PFSK-1 (cell line): ENCODE results near the gene CEP170B.

Source experiments
- POLR2AphosphoS5 ChIP-seq: IDR thresholded peaks from 2 replicates; pipeline ENCODE4 v1.6.1; 2012; ENCODE audit warnings: low read depth, mild to moderate bottlenecking, control low read depth, low read length, moderate library complexity
- REST ChIP-seq, 2 experiments: IDR thresholded peaks; 2 replicates each; pipeline versions ENCODE4 v1.6.1 to v1.8.0; 2011 to 2012; ENCODE audit warnings: low read depth in 2 of 2, low read length in 2 of 2, control low read depth in 1 of 2, inconsistent platforms in 1 of 2, mild to moderate bottlenecking in 1 of 2, moderate library complexity in 1 of 2; ENCODE audit not compliant: insufficient read depth in 1 of 2
- TAF1 ChIP-seq: IDR thresholded peaks from 2 replicates; pipeline ENCODE4 v1.6.1; 2012; ENCODE audit warnings: low read length, control low read depth, borderline replicate concordance; ENCODE audit not compliant: insufficient read depth

- TF ChIP-seq TAF1 (no peak), POLR2AphosphoS5 (no peak), REST (IDR thresholded peaks at IDR 0.05; ENCODE audit: insufficient read depth in 1 of 2, low read depth in 2 of 2, low read length in 2 of 2) (no peak)
These were observed 594 bp upstream of the CEP170B start for GRCh38 chr14:104864267-104865080.
